Measurements from ENCODE around the gene TMEM234. TPM values are rescaled to one million over a fixed set of nuclear protein-coding genes. Genes with fewer than 3 reads are reported as not detected.

The TMEM234 gene
- total and polyA plus RNA-seq, 10 of the 15 experiments (the other 5 are each of a cell fraction or from before 2014, with no cell fraction given) = 2.9 to 10.9 (median 6.4) TPM

- TF ChIP-seq SP1 (IDR thresholded peaks at IDR 0.05; ENCODE audit: low read depth, low read length) = no peak
- TF ChIP-seq SIX5 (IDR thresholded peaks at IDR 0.05; ENCODE audit: low read depth, low read length, severe bottlenecking) = no peak
- TF ChIP-seq SMARCA5 (IDR thresholded peaks at IDR 0.05) = no peak
- TF ChIP-seq HDGF (IDR thresholded peaks at IDR 0.05) = no peak
- no peak for TF ChIP-seq STAT3 (IDR thresholded peaks at IDR 0.05; ENCODE audit: low read depth, low read length)
These were observed 29.8 kb downstream of the TMEM234 start (continued) for GRCh38 chr1:32192220-32192948.

DNA sequence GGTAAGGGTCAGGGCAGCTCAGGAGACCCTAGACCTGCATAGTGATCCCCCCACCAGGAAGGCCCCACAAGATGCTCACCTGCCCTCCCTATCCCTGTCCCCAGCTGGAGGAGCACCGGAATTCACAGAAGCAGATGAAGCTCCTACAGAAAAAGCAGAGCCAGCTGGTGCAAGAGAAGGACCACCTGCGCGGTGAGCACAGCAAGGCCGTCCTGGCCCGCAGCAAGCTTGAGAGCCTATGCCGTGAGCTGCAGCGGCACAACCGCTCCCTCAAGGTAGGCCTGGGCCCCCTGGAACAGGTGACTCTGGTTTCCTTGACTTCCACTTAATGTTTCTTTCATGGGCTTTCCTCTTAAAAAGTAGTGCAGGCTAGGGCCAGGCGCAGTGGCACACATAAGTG lies 34.3 kb downstream of the TMEM234 start:
- in situ Hi-C loops (cut with MboI) = no loop called here
- no peak for TF ChIP-seq JUNB (IDR thresholded peaks at IDR 0.05)
- TF ChIP-seq, protein P1, sequence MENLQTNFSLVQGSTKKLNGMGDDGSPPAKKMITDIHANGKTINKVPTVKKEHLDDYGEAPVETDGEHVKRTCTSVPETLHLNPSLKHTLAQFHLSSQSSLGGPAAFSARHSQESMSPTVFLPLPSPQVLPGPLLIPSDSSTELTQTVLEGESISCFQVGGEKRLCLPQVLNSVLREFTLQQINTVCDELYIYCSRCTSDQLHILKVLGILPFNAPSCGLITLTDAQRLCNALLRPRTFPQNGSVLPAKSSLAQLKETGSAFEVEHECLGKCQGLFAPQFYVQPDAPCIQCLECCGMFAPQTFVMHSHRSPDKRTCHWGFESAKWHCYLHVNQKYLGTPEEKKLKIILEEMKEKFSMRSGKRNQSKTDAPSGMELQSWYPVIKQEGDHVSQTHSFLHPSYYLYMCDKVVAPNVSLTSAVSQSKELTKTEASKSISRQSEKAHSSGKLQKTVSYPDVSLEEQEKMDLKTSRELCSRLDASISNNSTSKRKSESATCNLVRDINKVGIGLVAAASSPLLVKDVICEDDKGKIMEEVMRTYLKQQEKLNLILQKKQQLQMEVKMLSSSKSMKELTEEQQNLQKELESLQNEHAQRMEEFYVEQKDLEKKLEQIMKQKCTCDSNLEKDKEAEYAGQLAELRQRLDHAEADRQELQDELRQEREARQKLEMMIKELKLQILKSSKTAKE (IDR thresholded peaks at IDR 0.05; ENCODE audit: low read depth, poor library complexity, severe bottlenecking) = no peak
- TF ChIP-seq MTA2 (IDR thresholded peaks at IDR 0.05; ENCODE audit: low read depth) = no peak
- no peak for TF ChIP-seq SREBF1 (IDR thresholded peaks at IDR 0.05; ENCODE audit: low read length)
- TF ChIP-seq ZNF687 (IDR thresholded peaks at IDR 0.05) = no peak
- no peak for TF ChIP-seq NBN (IDR thresholded peaks at IDR 0.05)
- TF ChIP-seq, protein P2, sequence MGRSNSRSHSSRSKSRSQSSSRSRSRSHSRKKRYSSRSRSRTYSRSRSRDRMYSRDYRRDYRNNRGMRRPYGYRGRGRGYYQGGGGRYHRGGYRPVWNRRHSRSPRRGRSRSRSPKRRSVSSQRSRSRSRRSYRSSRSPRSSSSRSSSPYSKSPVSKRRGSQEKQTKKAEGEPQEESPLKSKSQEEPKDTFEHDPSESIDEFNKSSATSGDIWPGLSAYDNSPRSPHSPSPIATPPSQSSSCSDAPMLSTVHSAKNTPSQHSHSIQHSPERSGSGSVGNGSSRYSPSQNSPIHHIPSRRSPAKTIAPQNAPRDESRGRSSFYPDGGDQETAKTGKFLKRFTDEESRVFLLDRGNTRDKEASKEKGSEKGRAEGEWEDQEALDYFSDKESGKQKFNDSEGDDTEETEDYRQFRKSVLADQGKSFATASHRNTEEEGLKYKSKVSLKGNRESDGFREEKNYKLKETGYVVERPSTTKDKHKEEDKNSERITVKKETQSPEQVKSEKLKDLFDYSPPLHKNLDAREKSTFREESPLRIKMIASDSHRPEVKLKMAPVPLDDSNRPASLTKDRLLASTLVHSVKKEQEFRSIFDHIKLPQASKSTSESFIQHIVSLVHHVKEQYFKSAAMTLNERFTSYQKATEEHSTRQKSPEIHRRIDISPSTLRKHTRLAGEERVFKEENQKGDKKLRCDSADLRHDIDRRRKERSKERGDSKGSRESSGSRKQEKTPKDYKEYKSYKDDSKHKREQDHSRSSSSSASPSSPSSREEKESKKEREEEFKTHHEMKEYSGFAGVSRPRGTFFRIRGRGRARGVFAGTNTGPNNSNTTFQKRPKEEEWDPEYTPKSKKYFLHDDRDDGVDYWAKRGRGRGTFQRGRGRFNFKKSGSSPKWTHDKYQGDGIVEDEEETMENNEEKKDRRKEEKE (IDR thresholded peaks at IDR 0.05) = no peak
- no peak for TF ChIP-seq LARP7 (IDR thresholded peaks at IDR 0.05)
- no peak for TF ChIP-seq ZNF207 (IDR thresholded peaks at IDR 0.05; ENCODE audit: borderline replicate concordance)
- no peak for TF ChIP-seq ESRRA (IDR thresholded peaks at IDR 0.05; ENCODE audit: low read length)

More for the DNA sequence above, 34.3 kb downstream of the TMEM234 start:
- peaks cover 33 to 58% of the 10 kb centered on the region in 2 experiments for H3K36me3 ChIP-seq (ENCODE audit: control insufficient read depth in 2 of 2, insufficient read depth in 2 of 2, low read length in 1 of 2)
- ChIA-PET CTCF (no interaction called here), RAD21 (ENCODE audit: unreplicated experiment) (no interaction called here), POLR2A (no interaction called here), SMC1A (ENCODE audit: uncharacterized antibody, unreplicated experiment) (no interaction called here)
- no peak overlapping the region for H3K9ac ChIP-seq (ENCODE audit: control insufficient read depth, insufficient read depth, low read length)
- H4K20me1 ChIP-seq (ENCODE audit: control insufficient read depth, insufficient read depth) = no peaks in the 10 kb centered on the region; the same call in 1 of the 2 replicates
- WGBS (ENCODE audit: insufficient coverage, insufficient replicate concordance, low lambda C conversion rate, missing lambda C conversion rate) = 100% methylated on average over 9 of the region's 9 CpGs
- no peak overlapping the region for H3K27ac ChIP-seq (ENCODE audit: control insufficient read depth, insufficient read depth)
- peaks cover 3% of the 10 kb centered on the region for H3K4me1 ChIP-seq (ENCODE audit: control insufficient read depth, insufficient read depth, low read length)
- no peak for ATAC-seq
- BruUV-seq (replicated peaks) = no TSS peak
- no peak for FAIRE-seq
- H3K4me2 ChIP-seq (ENCODE audit: control insufficient read depth, insufficient read depth) = no peak overlapping the region
- peaks cover 30% of the 10 kb centered on the region for H3K79me2 ChIP-seq (ENCODE audit: control insufficient read depth, insufficient read depth, low read length)
- intact Hi-C loops (cut with micrococcal nuclease; ENCODE audit: unreplicated experiment) = no loop called here
- no peak for DNase-seq (ENCODE audit: low read depth, low spot score)
- H3K27me3 ChIP-seq (replicated peaks in 1 of 2; ENCODE audit: control insufficient read depth in 2 of 2, insufficient read depth in 2 of 2, low read length in 1 of 2) = no peaks in the 10 kb centered on the region
- H3K4me3 ChIP-seq = no peak overlapping the region
- no peak overlapping the region for H2AFZ ChIP-seq (ENCODE audit: control insufficient read depth, low read depth, low read length)
- no peaks in the 10 kb centered on the region for H3K9me3 ChIP-seq (replicated peaks; ENCODE audit: control insufficient read depth, insufficient read depth, low read length)

Measured in GM12878 (cell line).